WTC11 (cell line): ENCODE measurements around the gene OPTC. TPM values are rescaled to one million over a fixed set of nuclear protein-coding genes. Genes with fewer than 3 reads are reported as not detected.

Experiments used
- ATAC-seq: fragments of 200-7000 bp; cut with Tn5 transposase; 2 replicates; pipeline ENCODE4 v1.10.0; 2021; ENCODE audit warnings: mild to moderate bottlenecking, moderate library complexity
- CTCF ChIA-PET: fragments of 300-600 bp; sonication (Branson Sonifier 250); formaldehyde crosslinking; loops from one replicate; lab custom pipeline; 2021; ENCODE audit warnings: antibody characterized with exemption; lab: Charles Lee
- POLR2A ChIA-PET: fragments of 350-600 bp; sonication (Branson Sonifier 250); formaldehyde crosslinking; loops from one replicate; lab custom pipeline; 2021; ENCODE audit warnings: antibody characterized with exemption; lab: Charles Lee
- DNase-seq: peaks from one replicate; pipeline ENCODE4 v3.0.0; 2021; ENCODE audit warnings: low spot score
- H3K27ac Mint-ChIP-seq: 2 replicates; pipeline ENCODE4 v1.8.0; 2021; ENCODE audit warnings: mixed read lengths
- H3K27me3 Mint-ChIP-seq: 2 replicates; pipeline ENCODE4 v1.8.0; 2021; ENCODE audit warnings: low read depth, mild to moderate bottlenecking, moderate library complexity, mixed read lengths
- H3K36me3 Mint-ChIP-seq: 2 replicates; pipeline ENCODE4 v1.8.0; 2021; ENCODE audit warnings: mixed read lengths
- H3K4me1 Mint-ChIP-seq: 2 replicates; pipeline ENCODE4 v1.8.0; 2022; ENCODE audit warnings: mixed read lengths
- H3K4me3 Mint-ChIP-seq: 2 replicates; pipeline ENCODE4 v1.8.0; 2021; ENCODE audit warnings: mild to moderate bottlenecking, moderate library complexity, mixed read lengths
- H3K9me3 Mint-ChIP-seq: 2 replicates; pipeline ENCODE4 v1.8.0; 2021; ENCODE audit warnings: mixed read lengths
- CBFB ChIP-seq: sonication (generic); formaldehyde crosslinking; IDR thresholded peaks from 2 replicates; pipeline ENCODE4 v1.8.1; 2022; ENCODE audit warnings: mild to moderate bottlenecking, low read depth, missing genetic modification reagents
- CREM ChIP-seq: sonication (generic); formaldehyde crosslinking; IDR thresholded peaks from 2 replicates; pipeline ENCODE4 v1.8.1; 2022; ENCODE audit warnings: mild to moderate bottlenecking, missing genetic modification reagents, moderate library complexity
- ELF4 ChIP-seq: sonication (generic); formaldehyde crosslinking; IDR thresholded peaks from 2 replicates; pipeline ENCODE4 v1.8.1; 2022; ENCODE audit warnings: low read depth, mild to moderate bottlenecking, moderate library complexity, missing genetic modification reagents
- ESRRA ChIP-seq: sonication (generic); formaldehyde crosslinking; IDR thresholded peaks from 2 replicates; pipeline ENCODE4 v1.8.1; 2022; ENCODE audit warnings: mild to moderate bottlenecking, missing genetic modification reagents, borderline replicate concordance
- FOXP1 ChIP-seq: sonication (generic); formaldehyde crosslinking; IDR thresholded peaks from 2 replicates; pipeline ENCODE4 v1.8.0; 2022; ENCODE audit warnings: missing genetic modification reagents, mild to moderate bottlenecking, moderate library complexity, borderline replicate concordance
- GRHL2 ChIP-seq: fragments of 250-450 bp; sonication (Bioruptor Pico); IDR thresholded peaks from 2 replicates; pipeline ENCODE4 v1.8.0; 2022; ENCODE audit warnings: mild to moderate bottlenecking, moderate library complexity; ENCODE audit not compliant: insufficient replicate concordance, severe bottlenecking
- IRF2 ChIP-seq: sonication (generic); formaldehyde crosslinking; IDR thresholded peaks from 2 replicates; pipeline ENCODE4 v1.8.0; 2022; ENCODE audit warnings: low read depth, missing genetic modification reagents, borderline replicate concordance
- JAZF1 ChIP-seq: fragments of 250-450 bp; sonication (Bioruptor Pico); IDR thresholded peaks from 2 replicates; pipeline ENCODE4 v1.9.0; 2021; ENCODE audit warnings: moderate library complexity, mild to moderate bottlenecking, inconsistent platforms
- NFYB ChIP-seq: sonication (generic); formaldehyde crosslinking; conservative IDR thresholded peaks from 2 replicates; pipeline ENCODE4 v1.8.0; 2022; ENCODE audit warnings: low read depth, missing genetic modification reagents
- OVOL2 ChIP-seq: fragments of 250-450 bp; sonication (Bioruptor Pico); IDR thresholded peaks from 2 replicates; pipeline ENCODE4 v1.9.0; 2021; ENCODE audit warnings: mild to moderate bottlenecking, borderline replicate concordance
- RORB ChIP-seq: fragments of 250-450 bp; sonication (Bioruptor Pico); IDR thresholded peaks from 2 replicates; pipeline ENCODE4 v1.9.0; 2021; ENCODE audit warnings: mild to moderate bottlenecking
- ZNF121 ChIP-seq: sonication (generic); formaldehyde crosslinking; IDR thresholded peaks from 2 replicates; pipeline ENCODE4 v1.8.0; 2023; ENCODE audit warnings: missing genetic modification reagents
- ZNF396 ChIP-seq: fragments of 250-450 bp; sonication (Bioruptor Pico); IDR thresholded peaks from 2 replicates; pipeline ENCODE4 v1.8.0; 2021; ENCODE audit warnings: mild to moderate bottlenecking, moderate library complexity, borderline replicate concordance
- ZNF423 ChIP-seq: fragments of 250-450 bp; sonication (Bioruptor Pico); IDR thresholded peaks from 2 replicates; pipeline ENCODE4 v2.1.2; 2022; ENCODE audit warnings: mild to moderate bottlenecking, moderate library complexity
- total RNA-seq: library from RNA; stranded (reverse); gene quantifications from 3 replicates; pipeline ENCODE4 v1.2.3, GENCODE V29; 2021
- TF ChIP-seq, protein P1 (sequence below): sonication (generic); formaldehyde crosslinking; IDR thresholded peaks from 2 replicates; pipeline ENCODE4 v1.8.0; 2022; ENCODE audit warnings: mild to moderate bottlenecking, missing genetic modification reagents
- TF ChIP-seq, protein P2 (sequence below): sonication (generic); formaldehyde crosslinking; IDR thresholded peaks from 2 replicates; pipeline ENCODE4 v1.8.0; 2023; ENCODE audit warnings: mild to moderate bottlenecking, missing genetic modification reagents
- TF ChIP-seq, protein P3 (sequence below): fragments of 250-450 bp; sonication (Bioruptor Pico); IDR thresholded peaks from 2 replicates; pipeline ENCODE4 v1.8.0; 2021; ENCODE audit warnings: mild to moderate bottlenecking
- TF ChIP-seq, protein P4 (sequence below): sonication (generic); formaldehyde crosslinking; IDR thresholded peaks from 2 replicates; pipeline ENCODE4 v1.8.1; 2023; ENCODE audit warnings: mild to moderate bottlenecking, missing genetic modification reagents
- TF ChIP-seq, protein P5 (sequence below): fragments of 250-450 bp; sonication (Bioruptor Pico); IDR thresholded peaks from 2 replicates; pipeline ENCODE4 v1.9.0; 2021; ENCODE audit warnings: moderate library complexity, mild to moderate bottlenecking, inconsistent platforms, borderline replicate concordance
- TF ChIP-seq, protein P6 (sequence below): sonication (generic); formaldehyde crosslinking; conservative IDR thresholded peaks from 2 replicates; pipeline ENCODE4 v1.8.1; 2022; ENCODE audit warnings: mild to moderate bottlenecking, missing genetic modification reagents
- TF ChIP-seq, protein P7 (sequence below): sonication (generic); formaldehyde crosslinking; IDR thresholded peaks from 2 replicates; pipeline ENCODE4 v1.8.1; 2022; ENCODE audit warnings: low read depth, mild to moderate bottlenecking, moderate library complexity, missing genetic modification reagents, borderline replicate concordance
- TF ChIP-seq, protein P8 (sequence below): fragments of 250-450 bp; sonication (Bioruptor Pico); IDR thresholded peaks from 2 replicates; pipeline ENCODE4 v2.1.2; 2022; ENCODE audit warnings: mild to moderate bottlenecking, moderate library complexity

The OPTC gene
- total RNA-seq, 1 experiment from 2014 or later = 0.55 TPM

DNA sequence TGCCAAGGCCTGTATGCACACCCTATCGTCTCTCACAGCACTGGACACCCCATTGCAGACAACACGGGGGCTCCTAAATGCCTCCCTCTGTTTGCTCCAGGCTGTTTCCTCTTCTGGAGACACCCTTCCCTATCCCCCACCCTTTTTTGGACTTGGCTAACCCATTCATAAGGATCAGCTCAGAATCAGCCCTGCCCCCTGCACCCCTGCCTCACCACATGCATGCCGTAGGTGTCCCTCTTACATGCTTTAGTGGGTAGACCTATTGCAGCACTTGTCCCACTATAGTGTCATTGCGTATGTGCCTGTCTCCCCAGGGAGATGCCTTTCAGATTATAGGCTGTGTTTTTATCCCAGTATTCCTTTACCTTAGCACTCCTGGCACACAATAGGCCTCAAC, 30.9 kb downstream of the OPTC start:
- Mint-ChIP-seq H3K27ac (no peak overlapping the region), H3K9me3 (no peaks in the 10 kb centered on the region), H3K4me1 (peaks cover 44% of the 10 kb centered on the region), H3K27me3 (peaks cover 33% of the 10 kb centered on the region), H3K4me3 (no peak overlapping the region), H3K36me3 (no peaks in the 10 kb centered on the region)
- DNase-seq (no peak), ATAC-seq (no peak; the same call in 1 of the 2 replicates)
- TF ChIP-seq OVOL2 (CRISPR knock-in tag) (no peak), ZNF121 (CRISPR knock-in tag) (no peak), ZNF423 (CRISPR knock-in tag) (no peak), CREM (CRISPR knock-in tag) (no peak)
- POLR2A ChIA-PET = interaction anchor here (0.6 kb wide), 1 partner anchor 372 kb away, joined by 3 read pairs; no protein-coding TSS in a partner anchor
- CTCF ChIA-PET = interaction anchor here (0.9 to 1.8 kb wide), 3 partner anchors 11 to 177 kb away, joined by 3 to 5 read pairs (median 5); no protein-coding TSS in a partner anchor

DNA sequence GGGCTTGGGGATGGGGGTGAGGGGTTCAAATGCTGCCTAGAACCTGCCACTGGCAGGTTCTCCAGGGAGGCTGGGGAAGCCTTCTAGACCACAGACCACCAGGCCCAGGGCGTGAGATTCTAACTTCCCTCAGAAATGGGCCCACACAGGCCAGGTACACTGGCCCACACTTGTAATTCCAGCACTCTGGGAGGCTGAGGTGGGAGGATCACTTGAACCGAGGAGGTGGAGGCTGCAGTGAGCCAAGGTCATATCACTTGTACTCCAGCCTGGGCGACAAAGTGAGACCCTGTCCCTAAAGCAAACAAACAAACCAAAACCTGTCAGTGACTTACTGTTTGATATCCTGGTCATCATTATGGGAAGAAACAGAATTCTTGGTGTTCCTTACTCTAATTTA, 31.7 kb downstream of the OPTC start:
- ATAC-seq = no peak
- H3K9me3 Mint-ChIP-seq = no peaks in the 10 kb centered on the region
- ChIA-PET POLR2A (interaction anchor here (0.6 kb wide), 1 partner anchor 373 kb away, joined by 3 read pairs; no protein-coding TSS in a partner anchor), CTCF (interaction anchor here (1.3 to 1.8 kb wide), 2 partner anchors 12 to 177 kb away, joined by 5 read pairs; no protein-coding TSS in a partner anchor)
- no peak for TF ChIP-seq ESRRA (CRISPR knock-in tag)
- TF ChIP-seq, protein P1, sequence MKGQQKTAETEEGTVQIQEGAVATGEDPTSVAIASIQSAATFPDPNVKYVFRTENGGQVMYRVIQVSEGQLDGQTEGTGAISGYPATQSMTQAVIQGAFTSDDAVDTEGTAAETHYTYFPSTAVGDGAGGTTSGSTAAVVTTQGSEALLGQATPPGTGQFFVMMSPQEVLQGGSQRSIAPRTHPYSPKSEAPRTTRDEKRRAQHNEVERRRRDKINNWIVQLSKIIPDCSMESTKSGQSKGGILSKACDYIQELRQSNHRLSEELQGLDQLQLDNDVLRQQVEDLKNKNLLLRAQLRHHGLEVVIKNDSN (CRISPR knock-in tag) = no peak
- TF ChIP-seq, protein P2, sequence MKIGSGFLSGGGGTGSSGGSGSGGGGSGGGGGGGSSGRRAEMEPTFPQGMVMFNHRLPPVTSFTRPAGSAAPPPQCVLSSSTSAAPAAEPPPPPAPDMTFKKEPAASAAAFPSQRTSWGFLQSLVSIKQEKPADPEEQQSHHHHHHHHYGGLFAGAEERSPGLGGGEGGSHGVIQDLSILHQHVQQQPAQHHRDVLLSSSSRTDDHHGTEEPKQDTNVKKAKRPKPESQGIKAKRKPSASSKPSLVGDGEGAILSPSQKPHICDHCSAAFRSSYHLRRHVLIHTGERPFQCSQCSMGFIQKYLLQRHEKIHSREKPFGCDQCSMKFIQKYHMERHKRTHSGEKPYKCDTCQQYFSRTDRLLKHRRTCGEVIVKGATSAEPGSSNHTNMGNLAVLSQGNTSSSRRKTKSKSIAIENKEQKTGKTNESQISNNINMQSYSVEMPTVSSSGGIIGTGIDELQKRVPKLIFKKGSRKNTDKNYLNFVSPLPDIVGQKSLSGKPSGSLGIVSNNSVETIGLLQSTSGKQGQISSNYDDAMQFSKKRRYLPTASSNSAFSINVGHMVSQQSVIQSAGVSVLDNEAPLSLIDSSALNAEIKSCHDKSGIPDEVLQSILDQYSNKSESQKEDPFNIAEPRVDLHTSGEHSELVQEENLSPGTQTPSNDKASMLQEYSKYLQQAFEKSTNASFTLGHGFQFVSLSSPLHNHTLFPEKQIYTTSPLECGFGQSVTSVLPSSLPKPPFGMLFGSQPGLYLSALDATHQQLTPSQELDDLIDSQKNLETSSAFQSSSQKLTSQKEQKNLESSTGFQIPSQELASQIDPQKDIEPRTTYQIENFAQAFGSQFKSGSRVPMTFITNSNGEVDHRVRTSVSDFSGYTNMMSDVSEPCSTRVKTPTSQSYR = no peak
- TF ChIP-seq, protein P3, sequence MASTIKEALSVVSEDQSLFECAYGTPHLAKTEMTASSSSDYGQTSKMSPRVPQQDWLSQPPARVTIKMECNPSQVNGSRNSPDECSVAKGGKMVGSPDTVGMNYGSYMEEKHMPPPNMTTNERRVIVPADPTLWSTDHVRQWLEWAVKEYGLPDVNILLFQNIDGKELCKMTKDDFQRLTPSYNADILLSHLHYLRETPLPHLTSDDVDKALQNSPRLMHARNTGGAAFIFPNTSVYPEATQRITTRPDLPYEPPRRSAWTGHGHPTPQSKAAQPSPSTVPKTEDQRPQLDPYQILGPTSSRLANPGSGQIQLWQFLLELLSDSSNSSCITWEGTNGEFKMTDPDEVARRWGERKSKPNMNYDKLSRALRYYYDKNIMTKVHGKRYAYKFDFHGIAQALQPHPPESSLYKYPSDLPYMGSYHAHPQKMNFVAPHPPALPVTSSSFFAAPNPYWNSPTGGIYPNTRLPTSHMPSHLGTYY (CRISPR knock-in tag) = no peak
- TF ChIP-seq, protein P4, sequence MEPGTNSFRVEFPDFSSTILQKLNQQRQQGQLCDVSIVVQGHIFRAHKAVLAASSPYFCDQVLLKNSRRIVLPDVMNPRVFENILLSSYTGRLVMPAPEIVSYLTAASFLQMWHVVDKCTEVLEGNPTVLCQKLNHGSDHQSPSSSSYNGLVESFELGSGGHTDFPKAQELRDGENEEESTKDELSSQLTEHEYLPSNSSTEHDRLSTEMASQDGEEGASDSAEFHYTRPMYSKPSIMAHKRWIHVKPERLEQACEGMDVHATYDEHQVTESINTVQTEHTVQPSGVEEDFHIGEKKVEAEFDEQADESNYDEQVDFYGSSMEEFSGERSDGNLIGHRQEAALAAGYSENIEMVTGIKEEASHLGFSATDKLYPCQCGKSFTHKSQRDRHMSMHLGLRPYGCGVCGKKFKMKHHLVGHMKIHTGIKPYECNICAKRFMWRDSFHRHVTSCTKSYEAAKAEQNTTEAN (CRISPR knock-in tag) = no peak
- TF ChIP-seq, protein P5, sequence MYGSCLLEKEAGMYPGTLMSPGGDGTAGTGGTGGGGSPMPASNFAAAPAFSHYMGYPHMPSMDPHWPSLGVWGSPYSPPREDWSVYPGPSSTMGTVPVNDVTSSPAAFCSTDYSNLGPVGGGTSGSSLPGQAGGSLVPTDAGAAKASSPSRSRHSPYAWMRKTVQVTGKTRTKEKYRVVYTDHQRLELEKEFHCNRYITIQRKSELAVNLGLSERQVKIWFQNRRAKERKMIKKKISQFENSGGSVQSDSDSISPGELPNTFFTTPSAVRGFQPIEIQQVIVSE (CRISPR knock-in tag) = no peak
- no peak for TF ChIP-seq CBFB (CRISPR knock-in tag)
- TF ChIP-seq, protein P6, sequence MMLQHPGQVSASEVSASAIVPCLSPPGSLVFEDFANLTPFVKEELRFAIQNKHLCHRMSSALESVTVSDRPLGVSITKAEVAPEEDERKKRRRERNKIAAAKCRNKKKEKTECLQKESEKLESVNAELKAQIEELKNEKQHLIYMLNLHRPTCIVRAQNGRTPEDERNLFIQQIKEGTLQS (CRISPR knock-in tag) = no peak
- TF ChIP-seq IRF2 = no peak
- H3K27ac Mint-ChIP-seq = no peak overlapping the region
- H3K36me3 Mint-ChIP-seq = no peaks in the 10 kb centered on the region
- no peak overlapping the region for H3K4me3 Mint-ChIP-seq
- H3K4me1 Mint-ChIP-seq = peaks cover 35% of the 10 kb centered on the region
- H3K27me3 Mint-ChIP-seq = peaks cover 24% of the 10 kb centered on the region
- no peak for DNase-seq

DNA sequence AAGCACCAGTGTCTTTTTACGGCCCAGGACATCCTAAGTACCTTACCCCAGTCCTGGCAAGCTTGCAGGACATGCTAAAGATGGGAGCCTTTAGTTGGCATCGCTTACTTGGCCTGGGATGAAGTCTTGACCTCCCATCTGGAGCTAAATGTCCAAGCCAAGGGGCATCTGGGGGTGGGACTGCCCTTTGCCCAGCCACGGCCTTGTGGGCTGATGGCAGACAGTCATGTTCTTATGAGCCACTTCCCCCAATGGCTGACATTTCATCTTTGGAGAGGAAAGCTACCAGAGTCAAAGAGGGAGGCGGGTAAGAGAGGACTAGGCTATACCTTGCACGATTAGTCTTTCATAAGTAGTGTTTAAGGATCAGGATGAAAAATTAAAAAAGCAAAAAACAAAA, 32.2 kb downstream of the OPTC start:
- POLR2A ChIA-PET = interaction anchor here (0.6 kb wide), 1 partner anchor 48 kb away, joined by 5 read pairs; no protein-coding TSS in a partner anchor
- Mint-ChIP-seq H3K9me3 (no peaks in the 10 kb centered on the region), H3K4me3 (no peak overlapping the region), H3K36me3 (no peaks in the 10 kb centered on the region), H3K4me1 (peaks cover 33% of the 10 kb centered on the region), H3K27me3 (peaks cover 20% of the 10 kb centered on the region), H3K27ac (no peak overlapping the region)
- ATAC-seq (no peak), DNase-seq (no peak)
- CTCF ChIA-PET = interaction anchor here (0.6 to 1.8 kb wide), 3 partner anchors 9 to 23 kb away, joined by 3 to 5 read pairs (median 4); no protein-coding TSS in a partner anchor
- TF ChIP-seq RORB (CRISPR knock-in tag) (no peak), ZNF396 (CRISPR knock-in tag) (no peak), JAZF1 (CRISPR knock-in tag) (no peak), IRF2 (no peak), NFYB (CRISPR knock-in tag) (no peak), ELF4 (CRISPR knock-in tag) (no peak), GRHL2 (no peak), FOXP1 (no peak), CBFB (CRISPR knock-in tag) (no peak)
- TF ChIP-seq, protein P7, sequence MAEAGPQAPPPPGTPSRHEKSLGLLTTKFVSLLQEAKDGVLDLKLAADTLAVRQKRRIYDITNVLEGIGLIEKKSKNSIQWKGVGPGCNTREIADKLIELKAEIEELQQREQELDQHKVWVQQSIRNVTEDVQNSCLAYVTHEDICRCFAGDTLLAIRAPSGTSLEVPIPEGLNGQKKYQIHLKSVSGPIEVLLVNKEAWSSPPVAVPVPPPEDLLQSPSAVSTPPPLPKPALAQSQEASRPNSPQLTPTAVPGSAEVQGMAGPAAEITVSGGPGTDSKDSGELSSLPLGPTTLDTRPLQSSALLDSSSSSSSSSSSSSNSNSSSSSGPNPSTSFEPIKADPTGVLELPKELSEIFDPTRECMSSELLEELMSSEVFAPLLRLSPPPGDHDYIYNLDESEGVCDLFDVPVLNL (CRISPR knock-in tag) = no peak
- TF ChIP-seq, protein P8, sequence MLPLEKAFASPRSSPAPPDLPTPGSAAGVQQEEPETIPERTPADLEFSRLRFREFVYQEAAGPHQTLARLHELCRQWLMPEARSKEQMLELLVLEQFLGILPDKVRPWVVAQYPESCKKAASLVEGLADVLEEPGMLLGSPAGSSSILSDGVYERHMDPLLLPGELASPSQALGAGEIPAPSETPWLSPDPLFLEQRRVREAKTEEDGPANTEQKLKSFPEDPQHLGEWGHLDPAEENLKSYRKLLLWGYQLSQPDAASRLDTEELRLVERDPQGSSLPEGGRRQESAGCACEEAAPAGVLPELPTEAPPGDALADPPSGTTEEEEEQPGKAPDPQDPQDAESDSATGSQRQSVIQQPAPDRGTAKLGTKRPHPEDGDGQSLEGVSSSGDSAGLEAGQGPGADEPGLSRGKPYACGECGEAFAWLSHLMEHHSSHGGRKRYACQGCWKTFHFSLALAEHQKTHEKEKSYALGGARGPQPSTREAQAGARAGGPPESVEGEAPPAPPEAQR (CRISPR knock-in tag) = no peak
